K562 (cell line): ENCODE measurements around the gene SPPL2C. TPM values are rescaled to one million over a fixed set of nuclear protein-coding genes. Genes with fewer than 3 reads are reported as not detected.
A peak's percentile ranks its signal among the peaks of the same experiment; 100 is the strongest.

Source experiments
- ATAC-seq: fragments of 200-7000 bp; cut with Tn5 transposase; 3 replicates; pipeline ENCODE4 v1.9.1; 2020; ENCODE audit warnings: moderate library complexity
- BruUV-seq: library from RNA; stranded (reverse); fragments of 400-500 nt; replicated peaks from 2 replicates; lab custom pipeline; 2021; lab: Mats Ljungman, UMichigan
- CTCF ChIA-PET: fragments of 300-600 bp; formaldehyde crosslinking; extraction: SDS; loops from one replicate; lab custom pipeline; 2021; ENCODE audit warnings: low intra/inter-chr PET ratio; lab: Yijun Ruan, JAX
- POLR2A ChIA-PET: fragments of 300-600, 350-650 bp; sonication (Branson Sonifier 250); formaldehyde crosslinking; extraction: SDS; loops from one replicate; lab custom pipeline; 2021; ENCODE audit warnings: antibody characterized with exemption, inconsistent platforms; lab: Yijun Ruan, JAX
- DNase-seq, 4 experiments: peaks; one replicate each; pipeline versions ENCODE4 v3.0.0 to v3.0.0-alpha.2; 2011 to 2018; ENCODE audit warnings: low spot score in 3 of 4, mixed read lengths in 3 of 4; ENCODE audit errors: extremely low read depth in 1 of 4
- FAIRE-seq: peaks from 2 replicates; lab custom pipeline; 2011; peaks lifted over from hg19 to GRCh38; lab: Jason Lieb, UNC
- H2AFZ ChIP-seq: 2 replicates; pipeline ENCODE4 v1.6.0; 2011; ENCODE audit warnings: low read depth, low read length, control low read depth, inconsistent platforms
- H3K27ac ChIP-seq: fragments of 200-600 bp; 3 replicates; pipeline ENCODE4 v1.8.0; 2011; ENCODE audit warnings: low read depth, mild to moderate bottlenecking, control low read depth, inconsistent platforms, low read length, moderate library complexity, mixed read lengths; ENCODE audit errors: extremely low read depth
- H3K27me3 ChIP-seq, 2 experiments: fragments of 300-600 bp in 1 of 2; 2 replicates in 1 of 2; 3 replicates in 1 of 2; pipeline versions ENCODE4 v1.6.0 to v1.8.0; 2011; ENCODE audit warnings: inconsistent platforms in 2 of 2, low read length in 2 of 2, mild to moderate bottlenecking in 1 of 2, mixed read lengths in 1 of 2, moderate library complexity in 1 of 2; ENCODE audit not compliant: control insufficient read depth in 2 of 2, insufficient read depth in 2 of 2
- H3K36me3 ChIP-seq: fragments of 300-600 bp; 3 replicates; pipeline ENCODE4 v1.8.0; 2011; ENCODE audit warnings: mild to moderate bottlenecking, low read length, inconsistent platforms; ENCODE audit not compliant: control insufficient read depth, insufficient read depth
- H3K4me1 ChIP-seq, 2 experiments: fragments of 200-600 bp in 1 of 2; replicated peaks in 1 of 2; 2 replicates in 1 of 2; 3 replicates in 1 of 2; pipeline versions ENCODE4 v1.5.1 to v1.8.0; 2011; ENCODE audit warnings: inconsistent platforms in 2 of 2, low read length in 2 of 2, mild to moderate bottlenecking in 1 of 2, mixed read lengths in 1 of 2, moderate library complexity in 1 of 2; ENCODE audit not compliant: control insufficient read depth in 2 of 2, insufficient read depth in 2 of 2
- H3K4me2 ChIP-seq: 2 replicates; pipeline ENCODE4 v1.6.1; 2011; ENCODE audit warnings: low read length, control low read depth, inconsistent platforms, mixed read lengths; ENCODE audit not compliant: insufficient read depth
- H3K4me3 ChIP-seq: fragments of 200-600 bp; sonication (generic), shearing (Covaris generic); 2 replicates; pipeline ENCODE4 v1.5.1; 2016; ENCODE audit warnings: control low read depth, inconsistent platforms
- H3K79me2 ChIP-seq: fragments of 200-600 bp; 3 replicates; pipeline ENCODE4 v1.8.0; 2011; ENCODE audit warnings: low read length, inconsistent platforms; ENCODE audit not compliant: control insufficient read depth, insufficient read depth
- H3K9ac ChIP-seq, 2 experiments: 2 replicates each; pipeline versions ENCODE4 v1.6.0 to v1.6.1; 2011; ENCODE audit warnings: low read depth in 2 of 2, low read length in 2 of 2, control low read depth in 1 of 2, inconsistent platforms in 1 of 2, mild to moderate bottlenecking in 1 of 2, mixed read lengths in 1 of 2; ENCODE audit not compliant: insufficient read depth in 1 of 2
- H3K9me1 ChIP-seq: one replicate; pipeline ENCODE4 v1.6.0; 2011; ENCODE audit warnings: inconsistent platforms, mild to moderate bottlenecking, low read length, moderate library complexity; ENCODE audit not compliant: control insufficient read depth, insufficient read depth
- H3K9me3 ChIP-seq: replicated peaks from 2 replicates; pipeline ENCODE4 v1.5.1; 2011; ENCODE audit warnings: low read depth, low read length, inconsistent platforms; ENCODE audit not compliant: control insufficient read depth, insufficient read depth
- H4K20me1 ChIP-seq: replicated peaks from 2 replicates; pipeline ENCODE4 v1.6.1; 2011; ENCODE audit warnings: low read length, inconsistent platforms, mixed read lengths; ENCODE audit not compliant: control insufficient read depth, insufficient read depth
- CBX1 ChIP-seq: sonication (generic); IDR thresholded peaks from 2 replicates; pipeline ENCODE4 v1.6.1; 2016; ENCODE audit warnings: antibody characterized with exemption, low read depth, mild to moderate bottlenecking
- E2F3 ChIP-seq: fragments of 250-450 bp; sonication (Bioruptor Pico); IDR thresholded peaks from 2 replicates; pipeline ENCODE4 v1.4.0; 2020; ENCODE audit warnings: mild to moderate bottlenecking
- GABPA ChIP-seq: fragments of 200-800 bp; sonication (Bioruptor generic); conservative IDR thresholded peaks from 2 replicates; pipeline ENCODE4 v1.6.1; 2016; ENCODE audit warnings: low read depth, missing genetic modification characterization, missing compliant biosample characterization
- HDAC1 ChIP-seq, 2 experiments: fragments of 450-650 bp; IDR thresholded peaks; 2 replicates each; pipeline ENCODE4 v1.6.1; 2016 to 2017; ENCODE audit warnings: inconsistent platforms in 1 of 2, mild to moderate bottlenecking in 1 of 2, moderate library complexity in 1 of 2
- IRF2 ChIP-seq: sonication (generic); formaldehyde crosslinking; IDR thresholded peaks from 2 replicates; pipeline ENCODE4 v1.8.1; 2022; ENCODE audit warnings: mild to moderate bottlenecking, missing genetic modification reagents
- TEAD2 ChIP-seq: fragments of 450-650 bp; IDR thresholded peaks from 2 replicates; pipeline ENCODE4 v1.6.1; 2016; ENCODE audit warnings: missing genetic modification characterization, control low read depth, missing compliant biosample characterization
- U2AF1 ChIP-seq: fragments of 200-400 bp; formaldehyde crosslinking; optimal IDR thresholded peaks from 2 replicates; pipeline ENCODE3; 2017; ENCODE audit warnings: mild to moderate bottlenecking, low read depth, low read length, moderate library complexity
- ZFP36 ChIP-seq: fragments of 150-350 bp; IDR thresholded peaks from 2 replicates; pipeline ENCODE4 v1.6.1; 2018; ENCODE audit warnings: low read length, low read depth; ENCODE audit not compliant: partially characterized antibody
- ZNF134 ChIP-seq: fragments of 250-450 bp; sonication (Bioruptor Pico); conservative IDR thresholded peaks from 2 replicates; pipeline ENCODE4 v1.4.0; 2020
- ZNF175 ChIP-seq: fragments of 200-800 bp; sonication (Bioruptor generic); IDR thresholded peaks from 2 replicates; pipeline ENCODE4 v1.6.1; 2016; ENCODE audit warnings: low read depth, mild to moderate bottlenecking, missing genetic modification characterization, missing compliant biosample characterization
- ZNF583 ChIP-seq: fragments of 250-450 bp; sonication (Bioruptor Pico); IDR thresholded peaks from 2 replicates; pipeline ENCODE4 v1.4.0; 2020
- ZSCAN32 ChIP-seq: fragments of 450-650 bp; formaldehyde crosslinking; IDR thresholded peaks from 2 replicates; pipeline ENCODE4 v1.4.0; 2020; ENCODE audit warnings: mild to moderate bottlenecking, moderate library complexity
- WGBS: fragments of 100-300 bp; shearing (Covaris generic); methylation state at CpG from one replicate; pipeline ENCODE4 v1.1.6; 2016; ENCODE audit warnings: low coverage, mixed read lengths; ENCODE audit not compliant: insufficient coverage; ENCODE audit errors: missing lambda C conversion rate; 5-methylcytosine and 5-hydroxymethylcytosine counted together
- in situ Hi-C: fragments of 300-500 bp; cut with MboI; formaldehyde crosslinking; loops from 4 replicates; pipeline ENCODE4 v1.15.0; 2018; ENCODE audit warnings: inconsistent platforms, mixed read lengths
- intact Hi-C: fragments of 100-400 bp; cut with micrococcal nuclease; formaldehyde crosslinking; loops from 2 replicates; pipeline ENCODE4 v1.14.2; 2022
- polyA plus RNA-seq, 8 experiments: library from polyadenylated mRNA; depleted of rRNA in 4 of 8; stranded (reverse) in 5 of 8; unstranded in 3 of 8; fragments of >200 nt; fragmentation: Nextera tagmentation in 2 of 8; fragmentation: Illumina TruSeq in 1 of 8; extraction: Ambion mirVana in 2 of 8; extraction: Trizol in 1 of 8; gene quantifications; 2 replicates each; pipeline versions ENCODE4 v1.2.1 to v1.2.3, GENCODE V29; 2011 to 2014; ENCODE audit warnings: inconsistent platforms in 1 of 8, missing spikeins in 1 of 8
- total RNA-seq, 7 experiments: library from RNA; depleted of rRNA in 6 of 7; stranded (reverse); fragments of >200 nt in 6 of 7; fragmentation: Illumina TruSeq in 2 of 7; extraction: Trizol in 2 of 7; gene quantifications; 2 replicates each; pipeline versions ENCODE4 v1.2.1 to v1.2.3, GENCODE V29; 2011 to 2021; ENCODE audit warnings: low replicate concordance in 1 of 7
- TF ChIP-seq, protein P1 (sequence below): sonication (generic); formaldehyde crosslinking; IDR thresholded peaks from 2 replicates; pipeline ENCODE4 v1.8.1; 2023; ENCODE audit warnings: mild to moderate bottlenecking, missing genetic modification reagents

Gene SPPL2C
- total and polyA plus RNA-seq, 9 of the 15 experiments (the other 6 are each of a cell fraction or from before 2014, with no cell fraction given): not detected

DNA sequence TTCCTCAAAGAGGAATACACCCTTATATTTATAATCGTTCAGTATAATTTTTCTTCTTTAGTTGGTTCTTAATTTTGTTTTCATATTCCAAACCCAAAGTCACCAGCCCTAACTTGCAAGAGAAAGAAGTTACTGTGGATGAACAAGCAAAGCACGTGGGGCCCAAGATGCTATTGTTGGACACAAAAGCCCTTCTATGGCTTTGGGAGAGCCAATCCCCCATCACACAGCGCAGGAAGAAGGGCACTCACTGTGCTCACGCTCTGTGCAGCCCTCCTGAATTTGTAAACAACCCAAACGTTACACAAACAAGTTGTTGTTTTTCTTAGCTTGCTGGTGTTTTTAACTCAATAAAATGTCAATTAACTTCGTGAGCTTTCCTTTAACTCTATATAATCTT is 22.5 kb downstream of the SPPL2C start:
- ATAC-seq (no peak), FAIRE-seq (no peak), DNase-seq (no peak)
- peaks cover 3 to 11% of the 10 kb centered on the region in 2 experiments; a peak in 2 of 5 replicates for H3K4me1 ChIP-seq
- in situ Hi-C loops: no loop called here
- no peak overlapping the region for H3K4me3 ChIP-seq
- peaks cover 13 to 23% of the 10 kb centered on the region in 2 experiments; a peak in 3 of 5 replicates for H3K27me3 ChIP-seq
- intact Hi-C loops: no loop called here
- WGBS: 13% methylated on average over 6 of the region's 6 CpGs
- no peaks in the 10 kb centered on the region for H4K20me1 ChIP-seq
- ChIA-PET CTCF (interaction anchor here (0.5 kb wide), 1 partner anchor 30 kb away, joined by 3 read pairs; no protein-coding TSS in a partner anchor), POLR2A (no interaction called here)
- no peak overlapping the region for H3K9ac ChIP-seq
- H2AFZ ChIP-seq: peak overlapping the region; percentile 60
- no peaks in the 10 kb centered on the region for H3K9me1 ChIP-seq
- no peak overlapping the region for H3K4me2 ChIP-seq
- no peaks in the 10 kb centered on the region for H3K79me2 ChIP-seq
- no peak overlapping the region for H3K27ac ChIP-seq
- no peak for TF ChIP-seq ZFP36
- no peak for TF ChIP-seq IRF2 (CRISPR knock-in tag)
- TF ChIP-seq ZSCAN32 (CRISPR knock-in tag): no peak
- no peak for TF ChIP-seq CBX1
- no peak for TF ChIP-seq U2AF1
- TF ChIP-seq HDAC1 (IDR thresholded peaks at IDR 0.05): no peak
- H3K9me3 ChIP-seq: no peaks in the 10 kb centered on the region
- no TSS peak for BruUV-seq
- H3K36me3 ChIP-seq: no peaks in the 10 kb centered on the region

DNA sequence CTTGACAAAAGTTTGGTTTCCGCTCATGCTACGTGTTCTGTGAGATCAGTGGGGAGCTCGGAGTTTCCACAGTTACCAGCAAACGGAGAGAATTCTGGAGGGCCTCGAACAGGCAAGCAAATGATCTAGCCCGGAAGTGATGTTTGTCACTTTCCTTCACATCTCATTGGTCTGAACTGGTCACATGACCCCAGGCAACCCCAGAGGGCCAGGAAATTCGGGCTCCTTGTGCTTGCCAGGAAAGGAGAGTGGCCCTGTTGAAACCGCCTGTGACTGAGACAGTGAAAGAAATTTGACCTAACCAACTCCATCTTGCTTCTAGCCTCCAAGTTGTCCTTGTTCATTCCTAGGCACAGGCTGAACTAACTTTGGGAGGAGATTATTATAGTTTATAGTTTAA is 23.0 kb downstream of the SPPL2C start:
- H3K27ac ChIP-seq: no peak overlapping the region
- ATAC-seq (peak; percentile 53; the same call in 2 of the 3 replicates), FAIRE-seq (peak; percentile 70), DNase-seq (peak; percentile 27 to 83 (median 76))
- no peak overlapping the region for H3K4me3 ChIP-seq
- CTCF ChIA-PET: interaction anchor here (0.5 kb wide), 1 partner anchor 30 kb away, joined by 3 read pairs; no protein-coding TSS in a partner anchor
- no peak overlapping the region for H3K9ac ChIP-seq
- in situ Hi-C loops: no loop called here
- H3K27me3 ChIP-seq: peaks cover 11 to 25% of the 10 kb centered on the region in 2 experiments; a peak in 3 of 5 replicates
- POLR2A ChIA-PET: no interaction called here
- no TSS peak for BruUV-seq
- no peaks in the 10 kb centered on the region for H4K20me1 ChIP-seq
- H3K4me1 ChIP-seq: peaks cover 3 to 11% of the 10 kb centered on the region in 2 experiments; a peak in 2 of 5 replicates
- no peaks in the 10 kb centered on the region for H3K36me3 ChIP-seq
- no peaks in the 10 kb centered on the region for H3K9me1 ChIP-seq
- H3K79me2 ChIP-seq: no peaks in the 10 kb centered on the region
- no peaks in the 10 kb centered on the region for H3K9me3 ChIP-seq
- peak overlapping the region; percentile 60 for H2AFZ ChIP-seq
- 22% methylated on average over 8 of the region's 8 CpGs for WGBS
- no peak overlapping the region for H3K4me2 ChIP-seq
- intact Hi-C loops: no loop called here
- TF ChIP-seq, protein P1, sequence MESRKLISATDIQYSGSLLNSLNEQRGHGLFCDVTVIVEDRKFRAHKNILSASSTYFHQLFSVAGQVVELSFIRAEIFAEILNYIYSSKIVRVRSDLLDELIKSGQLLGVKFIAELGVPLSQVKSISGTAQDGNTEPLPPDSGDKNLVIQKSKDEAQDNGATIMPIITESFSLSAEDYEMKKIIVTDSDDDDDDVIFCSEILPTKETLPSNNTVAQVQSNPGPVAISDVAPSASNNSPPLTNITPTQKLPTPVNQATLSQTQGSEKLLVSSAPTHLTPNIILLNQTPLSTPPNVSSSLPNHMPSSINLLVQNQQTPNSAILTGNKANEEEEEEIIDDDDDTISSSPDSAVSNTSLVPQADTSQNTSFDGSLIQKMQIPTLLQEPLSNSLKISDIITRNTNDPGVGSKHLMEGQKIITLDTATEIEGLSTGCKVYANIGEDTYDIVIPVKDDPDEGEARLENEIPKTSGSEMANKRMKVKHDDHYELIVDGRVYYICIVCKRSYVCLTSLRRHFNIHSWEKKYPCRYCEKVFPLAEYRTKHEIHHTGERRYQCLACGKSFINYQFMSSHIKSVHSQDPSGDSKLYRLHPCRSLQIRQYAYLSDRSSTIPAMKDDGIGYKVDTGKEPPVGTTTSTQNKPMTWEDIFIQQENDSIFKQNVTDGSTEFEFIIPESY (CRISPR knock-in tag): no peak
- TF ChIP-seq ZNF583 (CRISPR knock-in tag) (peak; percentile 76; the same call in 1 of the 2 replicates), GABPA (tag) (peak; percentile 57), E2F3 (CRISPR knock-in tag) (peak; percentile 26; the same call in 1 of the 2 replicates), TEAD2 (tag) (0 out of 2 replicates have a peak, but pooled peaks have one; percentile 10), ZNF134 (0 out of 2 replicates have a peak, but pooled peaks have one; percentile 21), ZNF175 (CRISPR knock-in tag) (peak; percentile 89)
